Adrenal gland (tissue), 12 donors: ENCODE data around the gene POLR2H. TPM values are rescaled to one million over a fixed set of nuclear protein-coding genes. Genes with fewer than 3 reads are reported as not detected.
A peak's percentile ranks its signal among the peaks of the same experiment; 100 is the strongest.

ENCODE experiments used
- DNase-seq, 7 donors: peaks; one replicate each; pipeline ENCODE4 v3.0.0-alpha.2; 2019 to 2020
- H3K27ac ChIP-seq, 5 donors: fragments of 200-600 bp; sonication (generic) in 4 of 5; 1 replicate in 3 of 5; 2 replicates in 2 of 5; pipeline versions ENCODE4 v1.5.1 to v1.8.0; 2016 to 2020; ENCODE audit warnings: mild to moderate bottlenecking in 1 of 5
- H3K27me3 ChIP-seq: fragments of 200-600 bp; 2 replicates; pipeline ENCODE4 v1.8.0; 2021
- H3K36me3 ChIP-seq, 2 donors: fragments of 200-600 bp; replicated peaks in 1 of 2; 1 replicate in 1 of 2; 2 replicates in 1 of 2; pipeline versions ENCODE4 v1.5.1 to v1.8.0; 2018 to 2022
- H3K4me1 ChIP-seq, 2 donors: fragments of 200-600 bp; replicated peaks in 1 of 2; 1 replicate in 1 of 2; 2 replicates in 1 of 2; pipeline versions ENCODE4 v1.5.1 to v1.8.0; 2018 to 2021
- H3K4me3 ChIP-seq, 4 donors: fragments of 200-600 bp; sonication (generic) in 3 of 4; one replicate each; pipeline ENCODE4 v1.5.1; 2016 to 2018
- H3K9me3 ChIP-seq, 3 donors: fragments of 200-600 bp; sonication (generic) in 1 of 3; replicated peaks in 1 of 3; 1 replicate in 2 of 3; 2 replicates in 1 of 3; pipeline versions ENCODE4 v1.5.1 to v1.8.0; 2016 to 2021
- CTCF ChIP-seq, 6 experiments: fragments of 450-650 bp in 4 of 6; fragments of 200-600 bp in 2 of 6; sonication (generic) in 1 of 6; IDR thresholded peaks; 1 replicate in 5 of 6; 2 replicates in 1 of 6; pipeline versions ENCODE4 v1.5.1 to v1.8.0; 2016 to 2021; ENCODE audit warnings: antibody characterized with exemption in 6 of 6, mild to moderate bottlenecking in 2 of 6, moderate library complexity in 1 of 6
- POLR2A ChIP-seq, 2 donors: fragments of 450-650 bp; IDR thresholded peaks; one replicate each; pipeline ENCODE4 v1.6.1; 2017; ENCODE audit warnings: antibody characterized with exemption in 2 of 2, mild to moderate bottlenecking in 2 of 2, moderate library complexity in 1 of 2
- WGBS, 4 donors: extraction: QIAGEN DNeasy Blood & Tissue Kit in 2 of 4; methylation state at CpG; one replicate each; pipeline versions ENCODE4 v1.1.5 to v1.1.7; 2013 to 2017; 5-methylcytosine and 5-hydroxymethylcytosine counted together
- intact Hi-C, 2 donors: fragments of 100-400 bp; cut with DNase I; formaldehyde crosslinking; loops; one replicate each; pipeline versions ENCODE4 v1.14.1 to v1.15.0; 2022 to 2023
- polyA plus RNA-seq, 3 donors: library from polyadenylated mRNA; stranded (reverse); fragments of 200-250 nt in 2 of 3; fragments of 350-450 nt in 1 of 3; fragmentation: Illumina TruSeq in 1 of 3; extraction: RNeasy Lipid Tissue Mini Kit (QIAGEN cat#74804) in 1 of 3; gene quantifications; one replicate each; pipeline ENCODE4 v1.2.3, GENCODE V29; 2013 to 2014
- total RNA-seq, 9 donors: library from RNA; depleted of rRNA in 4 of 9; stranded (reverse); fragments of >200 nt in 4 of 9; fragments of 120-200 nt in 1 of 9; fragmentation: NEBNext Ultra II Directional in 1 of 9; extraction: Animal tissue kit (Norgen Biotek cat#: 25700) in 1 of 9; gene quantifications; one replicate each; pipeline versions ENCODE4 v1.1.0 to v1.2.4, GENCODE V29; 2013 to 2023
- donor health status: healthy with polysubstance abuse.
- donor health status: Bipolar disorder and iron deficiency.
- donor health status: DM: yes; HTN: yes; CAD: no.
- donor health status: DM: no; HTN: no; CAD: no.
- donor health status: DM: no; HTN: no; CAD: no.
- donor health status: DM: yes; HTN: yes; CAD: no.

POLR2H gene
- total and polyA plus RNA-seq, 12 donors, result 63.1 to 199 (median 77.7) TPM

GRCh38 chr3:184399410-184399809 is 37.9 kb downstream of the POLR2H start:
- no peak overlapping the region for H3K27ac ChIP-seq

GRCh38 chr3:184405075-184406030 is 43.8 kb downstream of the POLR2H start:
- DNase-seq, result no peak
- WGBS, 4 donors, result 76 to 83% (median 81%) methylated on average over 18 to 20 of the region's 20 CpGs

More at GRCh38 chr3:184399410-184399809, 37.9 kb downstream of the POLR2H start:
- WGBS, 4 donors, result 19 to 32% (median 25%) methylated on average over 9 of the region's 9 CpGs
- H3K9me3 ChIP-seq, result no peaks in the 10 kb centered on the region
- H3K4me3 ChIP-seq, result no peak overlapping the region
- peak in 2 of 7 donors; percentile 50 to 61 for DNase-seq
- TF ChIP-seq CTCF (IDR thresholded peaks at IDR 0.05) (no peak), POLR2A (IDR thresholded peaks at IDR 0.05) (no peak)
- H3K4me1 ChIP-seq, result no peaks in the 10 kb centered on the region
- no peaks in the 10 kb centered on the region for H3K36me3 ChIP-seq
- intact Hi-C loops, result loop anchor here in 1 of 2 donors (10.0 kb wide), 1 partner anchor 385 kb away; no protein-coding TSS in a partner anchor
- no peaks in the 10 kb centered on the region for H3K27me3 ChIP-seq

GRCh38 chr3:184409331-184409926 is 47.9 kb downstream of the POLR2H start:
- intact Hi-C loops, result no loop called here
- Histone ChIP-seq H3K9me3 (no peaks in the 10 kb centered on the region), H3K4me3 (no peak overlapping the region), H3K27ac (no peak overlapping the region), H3K4me1 (no peaks in the 10 kb centered on the region), H3K36me3 (no peaks in the 10 kb centered on the region), H3K27me3 (no peaks in the 10 kb centered on the region)
- DNase-seq, result no peak
- WGBS, 4 donors, result 81 to 94% (median 90%) methylated on average over 7 to 8 of the region's 8 CpGs
- TF ChIP-seq POLR2A (IDR thresholded peaks at IDR 0.05), result no peak
- no peak for TF ChIP-seq CTCF (IDR thresholded peaks at IDR 0.05)

More at GRCh38 chr3:184405075-184406030, 43.8 kb downstream of the POLR2H start:
- Histone ChIP-seq H3K27ac (no peak overlapping the region), H3K27me3 (no peaks in the 10 kb centered on the region), H3K4me3 (no peak overlapping the region), H3K4me1 (no peaks in the 10 kb centered on the region), H3K36me3 (no peaks in the 10 kb centered on the region), H3K9me3 (no peaks in the 10 kb centered on the region)
- TF ChIP-seq CTCF (IDR thresholded peaks at IDR 0.05), result no peak
- TF ChIP-seq POLR2A (IDR thresholded peaks at IDR 0.05), result no peak
- intact Hi-C loops, result no loop called here

GRCh38 chr3:184409946-184410500 is 48.5 kb downstream of the POLR2H start:
- Histone ChIP-seq H3K4me3 (no peak overlapping the region), H3K27ac (no peak overlapping the region), H3K36me3 (no peaks in the 10 kb centered on the region), H3K9me3 (no peaks in the 10 kb centered on the region), H3K4me1 (no peaks in the 10 kb centered on the region), H3K27me3 (no peaks in the 10 kb centered on the region)
- TF ChIP-seq POLR2A (IDR thresholded peaks at IDR 0.05) (no peak), CTCF (IDR thresholded peaks at IDR 0.05) (no peak)
- intact Hi-C loops, result no loop called here
- DNase-seq, result no peak
- WGBS, 4 donors, result 64 to 90% (median 73%) methylated on average over 6 to 12 of the region's 12 CpGs
